Endometrial microvascular endothelial cells (primary cell): ENCODE results near the gene TNF. TPM values are rescaled to one million over a fixed set of nuclear protein-coding genes. Genes with fewer than 3 reads are reported as not detected.
"Not testable (repeated sequence)": the region's sequence is repeated elsewhere in the genome, so short reads cannot be mapped to it uniquely, and the experiment has no call there.

Experiments used
- in situ Hi-C: cut with HindIII; loops from 2 replicates; pipeline ENCODE4 v1.10.0; 2017; ENCODE audit warnings: low sequenced_read_pairs, low pct_unique_long_range_greater_than_20kb; ENCODE audit errors: inconsistent ontology term
- total RNA-seq: library from RNA; depleted of rRNA; stranded (reverse); fragments of >200 nt; gene quantifications from one replicate; pipeline ENCODE4 v1.2.3, GENCODE V29; 2015; ENCODE audit errors: inconsistent ontology term

The TNF gene
- total RNA-seq, 1 donor from 2014 or later = not detected

GRCh38 chr6:31541658-31542521 is 33.5 kb upstream of the TNF start, which contains the start of gene DDX39B:
Gene DDX39B, minus strand, starts transcription at chr6:31542003. Its CDS starts 1,471 bp downstream, at chr6:31540532.
- in situ Hi-C loops = no loop called here

GRCh38 chr6:31543639-31544038 is 31.7 kb upstream of the TNF start:
- in situ Hi-C loops = no loop called here

- in situ Hi-C loops = no loop called here
Measured at GRCh38 chr6:31544676-31545075, 30.7 kb upstream of the TNF start.

- in situ Hi-C loops = no loop called here
Measured at GRCh38 chr6:31545291-31545690, 30.1 kb upstream of the TNF start.

GRCh38 chr6:31546339-31546957 is 28.9 kb upstream of the TNF start, which contains the start of gene ATP6V1G2:
Gene ATP6V1G2, minus strand, starts transcription at chr6:31546608. Its CDS starts 49 bp downstream, at chr6:31546559.
- in situ Hi-C loops = no loop called here

- in situ Hi-C loops = no loop called here
Measured at GRCh38 chr6:31546958-31547726, 28.2 kb upstream of the TNF start, which contains the start of gene NFKBIL1. Gene NFKBIL1, plus strand, starts transcription at chr6:31547608. Its CDS starts 87 bp downstream, at chr6:31547695.

- in situ Hi-C loops = no loop called here
Measured at GRCh38 chr6:31547727-31548543, 27.4 kb upstream of the TNF start.

GRCh38 chr6:31548544-31548873 is 26.9 kb upstream of the TNF start:
- in situ Hi-C loops = no loop called here

GRCh38 chr6:31551371-31551770 is 24.0 kb upstream of the TNF start:
- in situ Hi-C loops = not testable (repeated sequence)

GRCh38 chr6:31556307-31556706 is 19.1 kb upstream of the TNF start:
- in situ Hi-C loops = no loop called here

GRCh38 chr6:31557443-31558317 is 17.7 kb upstream of the TNF start:
- in situ Hi-C loops = no loop called here

GRCh38 chr6:31558318-31558625 is 17.1 kb upstream of the TNF start:
- in situ Hi-C loops = no loop called here

GRCh38 chr6:31558631-31559500 is 16.5 kb upstream of the TNF start:
- in situ Hi-C loops = no loop called here

- in situ Hi-C loops = no loop called here
Measured at GRCh38 chr6:31559606-31559957, 15.8 kb upstream of the TNF start.

GRCh38 chr6:31559958-31560696 is 15.2 kb upstream of the TNF start:
- in situ Hi-C loops = no loop called here

GRCh38 chr6:31560697-31561058 is 14.7 kb upstream of the TNF start:
- in situ Hi-C loops = no loop called here
